Glutamatergic neuron (in vitro differentiated cells): ENCODE results near the gene TBCE. TPM values are rescaled to one million over a fixed set of nuclear protein-coding genes. Genes with fewer than 3 reads are reported as not detected.
"Not testable (repeated sequence)": the region's sequence is repeated elsewhere in the genome, so short reads cannot be mapped to it uniquely, and the experiment has no call there.

Source experiments
- DNase-seq: peaks from one replicate; pipeline ENCODE4 v3.0.0; 2022
- H3K27ac Mint-ChIP-seq: one replicate; pipeline ENCODE4 v1.8.0; 2020; ENCODE audit warnings: mild to moderate bottlenecking, mixed read lengths, inconsistent platforms; ENCODE audit not compliant: unreplicated experiment
- H3K27me3 Mint-ChIP-seq: one replicate; pipeline ENCODE4 v1.8.0; 2020; ENCODE audit warnings: mild to moderate bottlenecking, moderate library complexity, mixed read lengths, inconsistent platforms; ENCODE audit not compliant: unreplicated experiment
- H3K36me3 Mint-ChIP-seq: one replicate; pipeline ENCODE4 v1.8.0; 2020; ENCODE audit warnings: mild to moderate bottlenecking, mixed read lengths, inconsistent platforms; ENCODE audit not compliant: unreplicated experiment
- H3K4me1 Mint-ChIP-seq: one replicate; pipeline ENCODE4 v1.8.0; 2020; ENCODE audit warnings: mild to moderate bottlenecking, low read depth, mixed read lengths, inconsistent platforms; ENCODE audit not compliant: unreplicated experiment
- H3K4me3 Mint-ChIP-seq: one replicate; pipeline ENCODE4 v1.8.0; 2020; ENCODE audit warnings: mild to moderate bottlenecking, mixed read lengths, inconsistent platforms; ENCODE audit not compliant: unreplicated experiment
- H3K9me3 Mint-ChIP-seq: one replicate; pipeline ENCODE4 v1.8.0; 2020; ENCODE audit warnings: mild to moderate bottlenecking, moderate library complexity, mixed read lengths, inconsistent platforms; ENCODE audit not compliant: unreplicated experiment
- total RNA-seq: library from RNA; stranded (reverse); fragmentation: NEBNext Ultra II Directional; extraction: Animal tissue kit (Norgen Biotek cat#: 25700); gene quantifications from one replicate; pipeline ENCODE4 v1.2.1, GENCODE V29; 2021; ENCODE audit not compliant: unreplicated experiment
- TF ChIP-seq, protein P1 (sequence below): fragments of 200-600 bp; sonication (generic); IDR thresholded peaks from one replicate; pipeline ENCODE4 v1.5.0; 2021; ENCODE audit not compliant: partially characterized antibody, unreplicated experiment

The TBCE gene
- total RNA-seq, 1 donor from 2014 or later = 30.7 TPM

DNA sequence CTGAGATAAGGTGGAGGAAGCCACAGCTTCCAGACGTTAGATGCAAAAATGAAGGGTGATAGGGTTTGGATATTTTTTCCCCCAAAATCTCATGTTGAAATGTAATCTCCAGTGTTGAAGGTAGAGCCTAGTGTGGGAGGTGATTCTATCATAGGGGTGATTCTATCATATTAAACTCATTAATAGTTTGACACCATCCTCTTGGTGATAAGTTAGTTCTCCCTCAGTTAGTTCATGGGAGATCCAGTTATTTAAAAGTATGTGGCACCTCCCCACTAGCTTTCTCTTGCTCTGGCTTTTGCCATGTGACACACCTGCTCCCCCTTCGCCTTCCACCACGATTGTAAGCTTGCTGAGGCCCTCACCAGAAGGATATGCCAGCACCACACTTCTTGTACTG, 8.3 kb upstream of the TBCE start:
- Mint-ChIP-seq H3K9me3 (peaks cover 5% of the 10 kb centered on the region), H3K27me3 (peaks cover 3% of the 10 kb centered on the region), H3K36me3 (no peaks in the 10 kb centered on the region), H3K4me1 (no peaks in the 10 kb centered on the region), H3K4me3 (no peak overlapping the region), H3K27ac (no peak overlapping the region)
- DNase-seq = no peak
- TF ChIP-seq, protein P1, sequence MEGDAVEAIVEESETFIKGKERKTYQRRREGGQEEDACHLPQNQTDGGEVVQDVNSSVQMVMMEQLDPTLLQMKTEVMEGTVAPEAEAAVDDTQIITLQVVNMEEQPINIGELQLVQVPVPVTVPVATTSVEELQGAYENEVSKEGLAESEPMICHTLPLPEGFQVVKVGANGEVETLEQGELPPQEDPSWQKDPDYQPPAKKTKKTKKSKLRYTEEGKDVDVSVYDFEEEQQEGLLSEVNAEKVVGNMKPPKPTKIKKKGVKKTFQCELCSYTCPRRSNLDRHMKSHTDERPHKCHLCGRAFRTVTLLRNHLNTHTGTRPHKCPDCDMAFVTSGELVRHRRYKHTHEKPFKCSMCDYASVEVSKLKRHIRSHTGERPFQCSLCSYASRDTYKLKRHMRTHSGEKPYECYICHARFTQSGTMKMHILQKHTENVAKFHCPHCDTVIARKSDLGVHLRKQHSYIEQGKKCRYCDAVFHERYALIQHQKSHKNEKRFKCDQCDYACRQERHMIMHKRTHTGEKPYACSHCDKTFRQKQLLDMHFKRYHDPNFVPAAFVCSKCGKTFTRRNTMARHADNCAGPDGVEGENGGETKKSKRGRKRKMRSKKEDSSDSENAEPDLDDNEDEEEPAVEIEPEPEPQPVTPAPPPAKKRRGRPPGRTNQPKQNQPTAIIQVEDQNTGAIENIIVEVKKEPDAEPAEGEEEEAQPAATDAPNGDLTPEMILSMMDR = no peak

DNA sequence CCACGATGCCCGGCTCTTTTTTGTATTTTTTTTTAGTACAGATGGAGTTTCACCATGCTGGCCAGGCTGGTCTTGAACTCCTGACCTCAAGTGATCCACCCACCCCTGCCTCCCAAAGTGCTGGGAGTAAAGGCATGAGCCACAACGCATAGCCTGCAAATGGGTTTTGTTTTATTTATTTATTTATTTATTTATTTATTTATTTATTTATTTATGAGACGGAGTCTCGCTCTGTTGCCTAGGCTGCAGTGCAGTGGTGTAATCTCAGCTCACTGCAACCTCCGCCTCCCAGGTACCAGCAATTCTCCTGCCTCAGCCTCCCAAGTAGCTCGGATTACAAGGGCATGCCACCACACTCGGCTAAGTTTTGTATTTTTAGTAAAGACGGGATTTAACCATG, 3.0 kb upstream of the TBCE start:
- DNase-seq, H3K4me1 Mint-ChIP-seq, H3K27ac Mint-ChIP-seq, H3K36me3 Mint-ChIP-seq, H3K27me3 Mint-ChIP-seq, H3K9me3 Mint-ChIP-seq, H3K4me3 Mint-ChIP-seq: not testable (repeated sequence)

DNA sequence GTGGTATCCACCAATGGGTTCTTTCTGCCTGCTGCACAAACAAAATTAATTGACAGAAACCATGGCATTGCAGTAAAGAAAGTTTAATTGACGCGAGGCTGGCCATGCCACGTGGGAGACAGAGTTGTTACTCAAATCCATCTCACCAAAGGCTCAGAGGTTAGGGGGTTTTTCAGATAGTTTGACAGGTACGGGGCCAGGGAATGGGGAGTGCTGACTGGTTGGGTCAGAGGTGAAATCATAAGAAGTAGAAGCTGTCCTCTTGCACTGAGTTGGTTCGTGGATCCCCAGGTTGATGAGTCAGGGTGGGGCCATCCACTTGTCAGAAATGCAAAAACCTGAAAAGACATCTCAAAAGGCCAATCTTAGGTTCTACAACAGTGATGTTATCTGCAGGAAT, 941 bp upstream of the TBCE start:
- peak overlapping the region; percentile 69 for H3K4me3 Mint-ChIP-seq
- TF ChIP-seq, protein P1 = no peak
- no peak overlapping the region for H3K27ac Mint-ChIP-seq
- H3K36me3 Mint-ChIP-seq = no peaks in the 10 kb centered on the region
- peaks cover 3% of the 10 kb centered on the region for H3K9me3 Mint-ChIP-seq
- H3K4me1 Mint-ChIP-seq = peaks cover 6% of the 10 kb centered on the region
- no peak for DNase-seq
- H3K27me3 Mint-ChIP-seq = peaks cover 7% of the 10 kb centered on the region

DNA sequence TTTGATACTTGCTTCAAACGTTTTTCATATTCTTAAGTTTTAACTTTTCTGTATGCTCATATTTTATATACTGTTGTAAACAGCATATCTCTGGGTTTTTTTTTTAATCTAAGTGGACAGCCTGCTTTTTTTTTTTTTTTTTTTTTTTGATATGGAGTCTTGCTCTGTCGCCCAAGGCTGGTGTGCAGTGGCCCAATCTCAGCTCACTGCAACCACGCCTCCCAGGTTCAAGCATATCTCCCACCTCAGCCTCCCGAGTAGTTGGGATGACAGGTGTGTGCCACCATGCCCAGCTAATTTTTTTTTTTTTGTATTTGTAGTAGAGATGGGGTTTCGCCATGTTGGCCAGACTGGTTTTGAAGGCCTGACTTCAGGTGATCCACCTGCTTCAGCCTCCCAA, 1.2 kb downstream of the TBCE start:
- H3K27ac Mint-ChIP-seq = peak overlapping the region; percentile 8
- H3K4me1 Mint-ChIP-seq = peaks cover 6% of the 10 kb centered on the region
- peaks cover 7% of the 10 kb centered on the region for H3K27me3 Mint-ChIP-seq

DNA sequence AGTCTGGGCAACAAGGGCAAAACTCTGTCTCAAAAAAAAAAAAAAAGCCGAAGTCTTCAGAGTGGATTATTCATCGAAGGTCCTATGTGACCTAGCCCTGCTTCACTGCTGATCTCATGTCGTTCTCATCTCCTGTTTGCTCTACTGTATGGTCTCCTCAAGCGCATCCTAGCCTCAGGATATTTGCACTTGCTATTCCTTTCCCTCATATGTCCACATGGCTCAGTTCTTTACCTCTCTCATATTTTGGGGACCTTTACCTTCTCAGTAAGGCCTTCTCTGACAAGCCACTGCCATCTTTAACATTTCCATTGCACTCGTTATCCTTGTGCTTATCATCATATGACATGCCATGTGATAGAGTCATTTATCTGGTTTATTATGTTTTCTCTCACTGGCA, 2.6 kb downstream of the TBCE start:
- no peak for DNase-seq
- TF ChIP-seq, protein P1 = no peak
- Mint-ChIP-seq H3K9me3 (peaks cover 1% of the 10 kb centered on the region), H3K4me1 (peaks cover 6% of the 10 kb centered on the region), H3K27ac (no peak overlapping the region), H3K4me3 (no peak overlapping the region), H3K27me3 (peaks cover 7% of the 10 kb centered on the region), H3K36me3 (no peaks in the 10 kb centered on the region)

More for the DNA sequence above, 1.2 kb downstream of the TBCE start:
- TF ChIP-seq, protein P1 = no peak
- Mint-ChIP-seq H3K9me3 (no peaks in the 10 kb centered on the region), H3K36me3 (no peaks in the 10 kb centered on the region), H3K4me3 (peak overlapping the region; percentile 93)
- DNase-seq = no peak
